Measurements from ENCODE around the gene POU2F1.
A peak's percentile ranks its signal among the peaks of the same experiment; 100 is the strongest.

Gene POU2F1

DNA sequence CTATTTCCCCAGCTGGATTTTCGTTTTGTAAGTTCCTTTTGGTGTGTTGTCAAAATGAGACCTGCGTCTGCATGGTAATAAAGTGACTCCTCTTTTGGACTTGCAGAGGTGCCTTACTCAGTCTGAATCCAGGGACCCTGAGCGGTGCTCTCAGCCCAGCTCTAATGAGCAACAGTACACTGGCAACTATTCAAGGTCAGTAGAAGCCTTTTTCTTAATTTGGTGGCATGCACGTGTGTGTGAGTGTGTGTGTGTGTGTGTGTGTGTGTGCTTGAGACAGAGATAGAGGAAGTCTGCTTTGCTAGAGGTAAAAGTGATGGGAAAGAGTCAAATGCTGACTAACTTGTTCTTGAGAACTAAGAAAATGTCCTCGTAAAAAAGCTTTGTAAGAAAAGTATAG lies 192.2 kb downstream of the POU2F1 start:
- TF ChIP-seq, protein P1, sequence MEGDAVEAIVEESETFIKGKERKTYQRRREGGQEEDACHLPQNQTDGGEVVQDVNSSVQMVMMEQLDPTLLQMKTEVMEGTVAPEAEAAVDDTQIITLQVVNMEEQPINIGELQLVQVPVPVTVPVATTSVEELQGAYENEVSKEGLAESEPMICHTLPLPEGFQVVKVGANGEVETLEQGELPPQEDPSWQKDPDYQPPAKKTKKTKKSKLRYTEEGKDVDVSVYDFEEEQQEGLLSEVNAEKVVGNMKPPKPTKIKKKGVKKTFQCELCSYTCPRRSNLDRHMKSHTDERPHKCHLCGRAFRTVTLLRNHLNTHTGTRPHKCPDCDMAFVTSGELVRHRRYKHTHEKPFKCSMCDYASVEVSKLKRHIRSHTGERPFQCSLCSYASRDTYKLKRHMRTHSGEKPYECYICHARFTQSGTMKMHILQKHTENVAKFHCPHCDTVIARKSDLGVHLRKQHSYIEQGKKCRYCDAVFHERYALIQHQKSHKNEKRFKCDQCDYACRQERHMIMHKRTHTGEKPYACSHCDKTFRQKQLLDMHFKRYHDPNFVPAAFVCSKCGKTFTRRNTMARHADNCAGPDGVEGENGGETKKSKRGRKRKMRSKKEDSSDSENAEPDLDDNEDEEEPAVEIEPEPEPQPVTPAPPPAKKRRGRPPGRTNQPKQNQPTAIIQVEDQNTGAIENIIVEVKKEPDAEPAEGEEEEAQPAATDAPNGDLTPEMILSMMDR (conservative IDR thresholded peaks at IDR 0.05; ENCODE audit: control insufficient read depth, insufficient read depth, low read depth, low read length), result no peak
- H3K4me3 ChIP-seq (ENCODE audit: control insufficient read depth, low read depth, low read length), result no peak overlapping the region
- no peak for DNase-seq (ENCODE audit: low read depth)

DNA sequence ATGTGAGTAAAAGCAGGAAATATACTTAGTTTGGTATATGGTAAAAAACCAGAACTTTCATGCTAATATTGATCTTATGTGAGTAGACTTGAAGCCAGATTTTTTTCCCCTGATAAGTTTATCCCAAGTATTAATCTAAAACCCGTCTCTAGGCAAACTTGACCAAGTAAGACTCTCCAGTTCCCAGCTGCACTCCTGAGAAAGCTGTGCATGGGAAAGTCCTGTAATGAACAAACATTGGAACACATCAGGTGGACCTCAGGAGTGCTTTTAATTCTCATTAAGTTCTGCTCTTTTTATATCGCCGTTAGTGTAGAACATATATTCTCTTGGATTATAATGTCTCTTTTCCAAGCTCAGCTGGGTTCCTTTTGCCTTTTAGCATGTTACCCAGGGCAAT lies 192.6 kb downstream of the POU2F1 start:
- TF ChIP-seq, protein P1 (conservative IDR thresholded peaks at IDR 0.05; ENCODE audit: control insufficient read depth, insufficient read depth, low read depth, low read length), result no peak
- DNase-seq (ENCODE audit: low read depth), result no peak
- H3K4me3 ChIP-seq (ENCODE audit: control insufficient read depth, low read depth, low read length), result no peak overlapping the region

DNA sequence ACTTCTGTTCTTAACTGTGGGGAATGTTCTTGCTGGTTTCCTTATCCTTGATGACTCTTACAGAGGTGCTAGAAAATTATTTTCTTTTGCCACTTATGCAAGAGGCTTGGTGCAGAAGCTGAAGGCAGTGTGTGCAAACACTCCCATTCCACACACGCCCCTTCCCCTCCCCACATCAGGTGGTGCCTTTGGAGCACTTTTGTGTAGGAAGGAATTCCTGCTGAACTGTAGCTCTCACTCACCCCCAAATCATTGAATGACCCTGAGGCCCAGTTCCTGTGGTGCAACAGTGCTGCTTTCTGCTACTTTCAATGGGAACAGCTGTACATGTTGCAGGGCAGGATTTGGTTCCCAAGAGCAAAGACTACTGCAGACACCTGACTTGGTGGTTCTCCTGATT lies 195.8 kb downstream of the POU2F1 start:
- DNase-seq (ENCODE audit: low read depth), result no peak
- TF ChIP-seq, protein P1 (conservative IDR thresholded peaks at IDR 0.05; ENCODE audit: control insufficient read depth, insufficient read depth, low read depth, low read length), result no peak

DNA sequence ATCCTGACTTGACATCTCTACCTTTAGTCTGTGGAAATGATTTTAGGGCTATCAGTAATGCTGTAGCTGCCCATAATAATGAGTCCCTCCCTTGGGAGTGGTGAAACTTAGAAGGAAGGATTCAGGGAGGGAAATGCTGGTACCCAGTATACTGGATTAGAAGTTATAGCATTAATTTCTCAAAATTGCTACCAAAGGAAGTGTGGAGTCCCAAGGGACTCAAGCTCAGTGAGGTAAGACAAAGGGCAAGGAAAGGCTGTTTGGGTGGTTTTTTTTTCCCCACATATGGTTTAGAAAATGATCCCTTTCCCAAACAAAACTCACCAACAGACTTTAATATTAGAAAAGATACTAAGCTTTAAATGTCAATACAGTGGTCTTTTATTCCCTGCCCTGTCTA lies 197.7 kb downstream of the POU2F1 start:
- TF ChIP-seq, protein P1 (conservative IDR thresholded peaks at IDR 0.05; ENCODE audit: control insufficient read depth, insufficient read depth, low read depth, low read length), result no peak
- no peak overlapping the region for H3K4me3 ChIP-seq (ENCODE audit: control insufficient read depth, low read depth, low read length)

More for the DNA sequence above, 195.8 kb downstream of the POU2F1 start:
- H3K4me3 ChIP-seq (ENCODE audit: control insufficient read depth, low read depth, low read length), result no peak overlapping the region

DNA sequence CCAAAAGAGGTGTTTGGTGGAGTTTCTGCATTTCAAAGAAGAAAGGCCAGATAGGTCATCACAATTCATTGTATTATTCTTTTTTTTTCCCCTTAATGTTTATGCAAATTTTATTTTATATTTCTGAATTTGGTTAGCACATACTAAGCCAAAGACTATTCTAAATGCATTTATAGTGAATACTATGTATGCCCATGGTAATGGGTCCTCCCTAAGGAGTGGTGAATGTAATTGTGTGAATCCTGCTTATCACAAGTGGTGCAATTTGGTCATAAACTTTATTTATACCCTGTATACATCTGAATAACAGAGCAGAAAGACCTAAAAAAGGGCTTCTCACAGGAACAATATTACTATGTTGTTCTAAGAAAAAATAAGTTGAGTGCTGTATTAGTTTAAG lies 198.6 kb downstream of the POU2F1 start:
- DNase-seq (ENCODE audit: low read depth), result no peak
- no peak overlapping the region for H3K4me3 ChIP-seq (ENCODE audit: control insufficient read depth, low read depth, low read length)
- TF ChIP-seq, protein P1 (conservative IDR thresholded peaks at IDR 0.05; ENCODE audit: control insufficient read depth, insufficient read depth, low read depth, low read length), result no peak

More for the DNA sequence above, 197.7 kb downstream of the POU2F1 start:
- peak; percentile 16 for DNase-seq (ENCODE audit: low read depth)

DNA sequence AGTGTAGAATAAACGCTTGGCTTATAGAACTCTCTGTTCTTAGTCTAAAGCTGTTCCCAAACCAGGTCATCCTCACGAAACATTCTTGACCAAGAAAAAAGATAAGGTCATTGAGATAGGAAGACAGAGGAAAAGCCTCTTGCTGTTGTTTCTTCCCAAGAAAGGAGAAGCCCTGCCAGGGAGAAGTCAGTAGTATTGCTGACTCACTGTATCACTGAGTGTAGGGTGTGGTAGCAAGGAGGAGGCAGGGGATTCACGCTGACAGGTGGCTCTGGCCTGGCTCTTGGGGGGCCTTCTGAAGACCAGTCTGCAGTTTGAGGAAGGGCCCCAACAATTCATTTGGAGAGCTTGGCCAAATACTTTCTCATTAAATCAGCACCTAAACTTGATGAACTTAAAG lies 199.8 kb downstream of the POU2F1 start:
- no peak overlapping the region for H3K4me3 ChIP-seq (ENCODE audit: control insufficient read depth, low read depth, low read length)
- no peak for DNase-seq (ENCODE audit: low read depth)
- TF ChIP-seq, protein P1 (conservative IDR thresholded peaks at IDR 0.05; ENCODE audit: control insufficient read depth, insufficient read depth, low read depth, low read length), result no peak
